DND-41 (cell line): ENCODE data around the gene NFASC.

ENCODE experiments used
- ATAC-seq: fragments of 200-7000 bp; cut with Tn5 transposase; 3 replicates; pipeline ENCODE4 v1.9.1; 2021; ENCODE audit warnings: low read depth; ENCODE audit not compliant: insufficient read depth
- DNase-seq: peaks from one replicate; pipeline ENCODE4 v3.0.0-alpha.2; 2020
- H2AFZ ChIP-seq: 2 replicates; pipeline ENCODE4 v1.6.0; 2012; ENCODE audit warnings: low read depth, low read length
- H3K27ac ChIP-seq: 2 replicates; pipeline ENCODE4 v1.5.1; 2012; ENCODE audit warnings: low read length, inconsistent platforms
- H3K27me3 ChIP-seq: fragments of 200-600 bp; sonication (generic); 2 replicates; pipeline ENCODE4 v1.6.0; 2012; ENCODE audit warnings: low read length, mild to moderate bottlenecking, inconsistent platforms; ENCODE audit not compliant: insufficient read depth, poor library complexity
- H3K36me3 ChIP-seq: 2 replicates; pipeline ENCODE4 v1.5.1; 2012; ENCODE audit warnings: low read length, inconsistent platforms; ENCODE audit not compliant: insufficient read depth
- H3K4me1 ChIP-seq: 2 replicates; pipeline ENCODE4 v1.5.1; 2012; ENCODE audit warnings: mild to moderate bottlenecking, low read length; ENCODE audit not compliant: insufficient read depth
- H3K4me2 ChIP-seq: 2 replicates; pipeline ENCODE4 v1.6.0; 2012; ENCODE audit warnings: mild to moderate bottlenecking, moderate library complexity, low read length, inconsistent platforms; ENCODE audit not compliant: insufficient read depth
- H3K4me3 ChIP-seq, 2 experiments: fragments of 200-600 bp in 1 of 2; shearing (Covaris generic) in 1 of 2; 2 replicates each; pipeline ENCODE4 v1.5.1; 2012 to 2016; ENCODE audit warnings: inconsistent platforms in 2 of 2, low read length in 2 of 2, mild to moderate bottlenecking in 2 of 2, low read depth in 1 of 2, moderate library complexity in 1 of 2
- H3K79me2 ChIP-seq: 2 replicates; pipeline ENCODE4 v1.6.0; 2012; ENCODE audit warnings: low read length, inconsistent platforms; ENCODE audit not compliant: insufficient read depth
- H3K9ac ChIP-seq: 2 replicates; pipeline ENCODE4 v1.6.0; 2012; ENCODE audit warnings: low read depth, mild to moderate bottlenecking, inconsistent platforms, low read length, moderate library complexity
- H3K9me3 ChIP-seq: 2 replicates; pipeline ENCODE4 v1.5.1; 2012; ENCODE audit warnings: low read length, moderate library complexity, mild to moderate bottlenecking, inconsistent platforms; ENCODE audit not compliant: insufficient read depth, severe bottlenecking
- H4K20me1 ChIP-seq: 2 replicates; pipeline ENCODE4 v1.6.0; 2012; ENCODE audit warnings: low read length; ENCODE audit not compliant: insufficient read depth
- EZH2 ChIP-seq: IDR thresholded peaks from 3 replicates; pipeline ENCODE4 v1.6.1; 2012; ENCODE audit warnings: borderline replicate concordance, low read depth, mild to moderate bottlenecking, moderate library complexity, low read length, inconsistent platforms; ENCODE audit not compliant: severe bottlenecking
- TF ChIP-seq, protein P1 (sequence below): IDR thresholded peaks from 2 replicates; pipeline ENCODE4 v1.5.1; 2012; ENCODE audit warnings: borderline replicate concordance, low read length, moderate library complexity, mild to moderate bottlenecking; ENCODE audit not compliant: poor library complexity, severe bottlenecking; ENCODE audit errors: extremely low read depth

NFASC gene

DNA sequence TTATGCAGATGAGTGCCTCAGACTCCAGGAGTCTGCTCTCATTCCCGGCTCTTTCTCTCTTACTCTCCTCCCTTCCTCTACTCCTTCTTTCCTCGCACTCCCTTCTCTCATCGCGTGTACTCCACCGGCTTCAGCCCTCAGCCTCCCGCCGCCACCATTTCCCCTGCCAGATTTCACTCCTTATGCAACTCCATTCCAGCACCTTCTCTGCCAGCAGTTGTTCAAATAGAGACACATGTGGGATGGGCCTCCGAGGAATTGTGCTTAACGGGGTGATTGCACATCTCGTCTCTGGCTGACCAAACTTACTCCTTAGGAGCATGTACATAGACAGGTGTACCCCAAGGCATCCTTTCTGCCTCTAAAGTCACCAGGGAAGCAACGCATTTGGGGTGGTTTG, 174.5 kb downstream of the NFASC start:
- H3K9me3 ChIP-seq = no peaks in the 10 kb centered on the region
- no peak overlapping the region for H2AFZ ChIP-seq
- ATAC-seq (no peak), DNase-seq (no peak)
- H3K27ac ChIP-seq = no peak overlapping the region
- H3K27me3 ChIP-seq = peaks cover 23% of the 10 kb centered on the region
- H3K36me3 ChIP-seq = no peaks in the 10 kb centered on the region
- peaks cover 5% of the 10 kb centered on the region; the same call in 1 of the 2 replicates for H4K20me1 ChIP-seq
- no peaks in the 10 kb centered on the region for H3K4me1 ChIP-seq
- TF ChIP-seq EZH2 = no peak
- TF ChIP-seq, protein P1, sequence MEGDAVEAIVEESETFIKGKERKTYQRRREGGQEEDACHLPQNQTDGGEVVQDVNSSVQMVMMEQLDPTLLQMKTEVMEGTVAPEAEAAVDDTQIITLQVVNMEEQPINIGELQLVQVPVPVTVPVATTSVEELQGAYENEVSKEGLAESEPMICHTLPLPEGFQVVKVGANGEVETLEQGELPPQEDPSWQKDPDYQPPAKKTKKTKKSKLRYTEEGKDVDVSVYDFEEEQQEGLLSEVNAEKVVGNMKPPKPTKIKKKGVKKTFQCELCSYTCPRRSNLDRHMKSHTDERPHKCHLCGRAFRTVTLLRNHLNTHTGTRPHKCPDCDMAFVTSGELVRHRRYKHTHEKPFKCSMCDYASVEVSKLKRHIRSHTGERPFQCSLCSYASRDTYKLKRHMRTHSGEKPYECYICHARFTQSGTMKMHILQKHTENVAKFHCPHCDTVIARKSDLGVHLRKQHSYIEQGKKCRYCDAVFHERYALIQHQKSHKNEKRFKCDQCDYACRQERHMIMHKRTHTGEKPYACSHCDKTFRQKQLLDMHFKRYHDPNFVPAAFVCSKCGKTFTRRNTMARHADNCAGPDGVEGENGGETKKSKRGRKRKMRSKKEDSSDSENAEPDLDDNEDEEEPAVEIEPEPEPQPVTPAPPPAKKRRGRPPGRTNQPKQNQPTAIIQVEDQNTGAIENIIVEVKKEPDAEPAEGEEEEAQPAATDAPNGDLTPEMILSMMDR = no peak
- H3K4me2 ChIP-seq = no peak overlapping the region
- H3K79me2 ChIP-seq = no peaks in the 10 kb centered on the region
- H3K4me3 ChIP-seq = no peak overlapping the region
- no peak overlapping the region for H3K9ac ChIP-seq

DNA sequence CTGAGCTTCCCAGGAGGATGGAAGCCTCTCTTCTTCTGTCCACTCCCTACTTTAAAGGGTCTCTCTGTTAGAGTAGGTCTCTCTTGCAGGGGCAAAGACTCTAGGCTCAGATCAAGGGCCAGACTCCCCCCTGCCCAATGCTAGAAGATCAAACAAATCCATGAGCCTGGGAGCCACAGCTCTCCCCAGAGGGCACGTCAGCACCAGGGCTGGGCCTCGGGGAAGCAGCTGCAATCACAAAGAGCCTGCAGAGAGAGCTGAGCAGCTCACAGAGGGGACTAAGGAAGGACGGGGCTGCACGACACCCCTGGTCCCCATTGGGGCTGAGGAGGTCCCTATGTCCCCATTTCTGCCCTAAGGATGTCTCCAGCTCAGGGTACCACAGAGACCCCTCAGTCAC, 176.2 kb downstream of the NFASC start:
- H3K27me3 ChIP-seq = peaks cover 29% of the 10 kb centered on the region
- peaks cover 8% of the 10 kb centered on the region for H4K20me1 ChIP-seq
- H3K79me2 ChIP-seq = no peaks in the 10 kb centered on the region
- H3K4me2 ChIP-seq = no peak overlapping the region
- no peak overlapping the region for H3K27ac ChIP-seq
- DNase-seq (no peak), ATAC-seq (no peak)
- no peaks in the 10 kb centered on the region for H3K9me3 ChIP-seq
- no peaks in the 10 kb centered on the region for H3K4me1 ChIP-seq
- H2AFZ ChIP-seq = no peak overlapping the region
- no peaks in the 10 kb centered on the region for H3K36me3 ChIP-seq
- H3K9ac ChIP-seq = no peak overlapping the region
- H3K4me3 ChIP-seq = no peak overlapping the region
- TF ChIP-seq, protein P1 = no peak
- TF ChIP-seq EZH2 = no peak

DNA sequence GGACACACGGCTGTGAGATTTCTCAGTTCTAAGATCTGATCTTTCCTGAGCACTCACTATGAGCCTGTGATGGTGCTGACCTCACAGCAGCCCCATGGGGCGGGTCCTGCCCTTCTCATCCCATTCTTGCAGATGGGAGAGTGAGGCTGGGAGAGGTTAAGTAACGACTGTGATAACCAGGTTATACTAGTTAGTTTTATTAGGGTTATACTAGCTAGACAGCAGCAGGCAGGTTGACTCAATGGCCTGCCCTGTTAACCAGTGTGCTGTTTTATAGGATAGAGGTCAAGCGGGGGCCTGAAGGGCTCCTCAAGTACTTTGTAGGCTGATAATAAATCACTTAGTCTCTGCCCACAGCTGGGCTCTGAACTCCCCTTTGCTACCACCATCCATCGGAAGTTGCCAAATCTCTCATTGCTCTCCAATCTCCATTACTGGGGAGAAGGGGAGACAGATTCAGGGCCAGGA, 177.1 kb downstream of the NFASC start:
- Histone ChIP-seq H3K4me2 (no peak overlapping the region), H3K27me3 (peaks cover 31% of the 10 kb centered on the region), H3K79me2 (no peaks in the 10 kb centered on the region), H3K4me1 (no peaks in the 10 kb centered on the region), H3K36me3 (no peaks in the 10 kb centered on the region), H3K4me3 (no peak overlapping the region), H3K9ac (no peak overlapping the region), H3K27ac (no peak overlapping the region), H3K9me3 (no peaks in the 10 kb centered on the region), H2AFZ (no peak overlapping the region), H4K20me1 (peaks cover 8% of the 10 kb centered on the region)
- ATAC-seq (no peak), DNase-seq (no peak)
- TF ChIP-seq, protein P1 = no peak
- no peak for TF ChIP-seq EZH2

DNA sequence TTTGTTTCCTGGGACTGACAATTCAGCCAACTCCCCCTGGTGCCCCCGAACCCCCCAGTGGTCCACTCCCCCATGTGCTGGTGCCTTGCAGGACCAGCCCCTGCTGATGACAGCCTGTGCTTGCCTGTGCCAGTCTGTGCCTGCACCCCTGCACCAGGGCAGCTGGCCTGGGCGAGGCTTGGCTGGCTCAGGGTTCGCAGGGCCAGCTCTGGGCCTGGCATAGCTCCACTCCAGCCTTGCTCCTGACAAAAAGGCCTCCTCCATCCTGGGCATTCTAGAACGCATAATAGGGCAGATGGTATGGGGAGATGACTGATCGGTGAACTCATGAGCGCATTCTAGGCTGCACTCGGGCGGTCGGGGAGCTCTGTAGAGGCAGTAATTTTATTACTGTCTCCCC, 177.7 kb downstream of the NFASC start:
- ATAC-seq (no peak), DNase-seq (no peak)
- Histone ChIP-seq H3K27ac (no peak overlapping the region), H3K4me3 (no peak overlapping the region), H3K9me3 (no peaks in the 10 kb centered on the region), H3K27me3 (peaks cover 31% of the 10 kb centered on the region), H4K20me1 (peaks cover 8% of the 10 kb centered on the region), H3K36me3 (no peaks in the 10 kb centered on the region), H3K9ac (no peak overlapping the region), H3K4me2 (no peak overlapping the region), H3K4me1 (no peaks in the 10 kb centered on the region), H2AFZ (no peak overlapping the region), H3K79me2 (no peaks in the 10 kb centered on the region)
- no peak for TF ChIP-seq EZH2
- TF ChIP-seq, protein P1 = no peak
